AML-193 (cell line): ENCODE measurements around the gene STON2.

Source experiments
- DNase-seq, 2 experiments: peaks; one replicate each; lab custom pipeline; 2025; lab: John Stamatoyannopoulos, UW

The STON2 gene

DNA sequence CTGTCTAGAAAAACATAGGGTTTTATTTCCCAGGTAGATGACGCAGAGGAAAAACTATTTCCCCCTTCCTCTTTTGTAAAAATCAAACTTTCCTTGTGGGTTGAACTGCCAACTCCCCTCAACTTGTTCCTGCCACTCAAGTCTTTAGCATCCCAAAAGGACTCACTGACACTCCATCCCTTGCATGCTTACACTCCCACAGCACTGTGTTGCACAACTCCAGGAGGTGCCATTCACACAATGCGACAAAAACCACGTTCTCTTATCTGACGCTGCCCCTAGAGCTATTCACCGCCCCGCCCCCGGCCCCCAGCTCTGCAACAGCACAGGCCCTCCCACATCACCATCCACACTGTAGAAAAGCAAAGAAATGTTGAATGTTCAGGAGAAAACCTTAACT lies 16.9 kb upstream of the STON2 start:
- DNase-seq: no peak

DNA sequence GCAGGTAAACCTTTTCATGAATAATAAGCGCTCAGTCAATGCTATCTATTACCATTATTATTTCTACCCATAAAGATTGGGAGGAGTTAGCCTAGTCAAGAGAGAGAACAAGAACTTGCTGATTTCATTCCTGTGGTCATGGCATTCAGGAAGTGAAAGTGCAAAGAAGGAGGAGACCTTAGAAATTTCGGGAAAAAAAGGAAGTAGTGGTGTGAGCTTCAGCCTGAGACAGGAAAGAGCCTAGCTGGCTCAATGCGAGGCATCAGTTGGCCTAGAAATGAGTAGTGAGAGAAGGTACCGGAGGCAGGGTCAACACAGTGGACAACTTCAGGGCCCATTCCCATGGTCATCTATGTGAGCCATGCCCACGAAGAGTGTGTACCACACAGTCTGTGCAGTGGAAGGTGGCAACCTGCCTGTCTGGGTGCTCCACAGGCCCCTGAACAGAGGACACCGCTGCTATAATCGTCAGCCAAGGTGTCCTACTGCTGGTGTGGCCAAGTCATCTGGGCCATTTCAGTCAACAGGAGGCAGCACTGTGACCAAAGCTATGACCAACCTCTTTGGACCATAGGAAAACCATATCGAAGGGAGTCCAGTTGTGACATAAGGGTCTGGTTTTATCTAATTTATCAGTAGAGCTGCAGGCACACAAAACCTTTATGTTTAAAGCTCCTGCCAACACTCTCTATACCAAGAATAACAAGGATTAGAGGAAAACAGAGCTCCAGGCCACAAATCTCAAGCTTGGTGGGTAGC lies 16.2 kb upstream of the STON2 start:
- peak; percentile 81 to 88 for DNase-seq

DNA sequence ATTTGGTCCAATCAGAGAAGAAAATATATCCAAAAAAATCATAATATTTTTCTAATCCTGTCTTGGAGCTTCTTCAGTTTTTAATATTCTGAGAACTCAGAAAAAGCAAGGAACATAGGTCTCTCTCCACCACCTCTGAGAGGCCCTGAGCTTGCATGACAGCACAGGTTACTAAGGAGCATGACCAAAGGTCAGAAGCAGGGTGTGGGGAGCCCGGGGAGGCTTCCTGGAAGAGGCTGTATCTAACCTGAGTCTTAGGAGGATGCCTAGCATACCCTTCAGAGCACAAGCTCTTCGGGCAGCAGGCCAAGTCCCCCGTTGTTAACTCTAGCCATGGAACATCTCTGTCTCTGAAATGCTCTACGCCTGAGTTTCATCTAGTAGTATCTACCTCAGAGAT lies 15.7 kb upstream of the STON2 start:
- DNase-seq: no peak

DNA sequence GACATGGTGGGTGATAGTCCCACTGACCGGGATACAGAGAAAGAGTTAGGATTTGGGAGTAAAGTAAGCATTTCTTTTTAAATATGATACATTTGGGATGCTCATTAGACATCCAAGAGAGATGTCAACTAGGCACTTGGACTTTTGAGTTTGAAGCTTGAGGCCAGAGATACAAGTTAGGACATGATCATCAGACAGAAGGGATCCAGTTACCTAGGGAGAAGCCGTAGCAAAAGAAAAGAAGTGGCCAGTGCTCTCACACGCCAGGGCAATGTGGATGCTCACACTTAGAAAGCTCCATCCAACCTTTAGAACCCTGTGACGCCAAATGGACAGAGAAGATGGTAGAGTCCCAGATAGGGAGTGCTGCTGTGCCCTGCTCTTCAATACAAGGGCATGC lies 14.0 kb upstream of the STON2 start:
- no peak for DNase-seq

DNA sequence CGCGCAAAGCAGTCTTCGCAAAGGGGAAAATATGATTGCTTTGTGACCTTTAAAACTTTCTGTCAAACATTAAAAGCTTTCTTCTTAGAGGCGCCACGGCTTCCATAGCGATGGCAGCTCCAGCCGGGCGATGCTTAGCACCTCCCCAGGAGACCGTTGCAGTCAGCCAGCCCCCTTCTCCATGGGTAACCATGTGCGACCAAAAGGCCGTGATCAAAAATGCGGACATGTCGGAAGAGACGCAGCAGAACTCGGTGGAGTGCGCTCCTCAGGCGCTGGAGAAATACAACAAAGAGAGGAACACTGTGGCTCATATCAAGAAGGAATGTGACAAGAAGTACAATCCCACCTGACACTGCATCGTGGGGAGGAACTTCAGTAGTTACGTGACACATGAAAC lies 12.7 kb upstream of the STON2 start:
- no peak for DNase-seq

DNA sequence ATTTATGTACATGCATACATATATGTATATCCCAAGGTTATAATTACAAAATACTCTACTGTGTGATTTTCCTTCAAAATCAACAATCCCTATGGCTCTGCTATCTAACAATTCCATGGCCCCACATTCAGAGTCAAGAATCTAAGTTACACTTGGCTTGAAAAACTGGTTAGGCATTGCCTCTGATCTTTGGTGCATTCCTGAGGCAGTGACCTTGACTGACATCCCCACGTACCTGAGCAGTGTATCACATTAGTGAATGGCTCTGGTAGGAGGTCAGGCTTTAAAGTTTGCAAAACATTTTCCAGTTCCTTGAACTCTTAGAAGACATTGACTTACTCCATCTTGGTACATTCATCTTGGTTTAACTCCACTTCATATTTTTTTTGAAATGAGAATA lies 8.5 kb upstream of the STON2 start:
- DNase-seq: no peak

DNA sequence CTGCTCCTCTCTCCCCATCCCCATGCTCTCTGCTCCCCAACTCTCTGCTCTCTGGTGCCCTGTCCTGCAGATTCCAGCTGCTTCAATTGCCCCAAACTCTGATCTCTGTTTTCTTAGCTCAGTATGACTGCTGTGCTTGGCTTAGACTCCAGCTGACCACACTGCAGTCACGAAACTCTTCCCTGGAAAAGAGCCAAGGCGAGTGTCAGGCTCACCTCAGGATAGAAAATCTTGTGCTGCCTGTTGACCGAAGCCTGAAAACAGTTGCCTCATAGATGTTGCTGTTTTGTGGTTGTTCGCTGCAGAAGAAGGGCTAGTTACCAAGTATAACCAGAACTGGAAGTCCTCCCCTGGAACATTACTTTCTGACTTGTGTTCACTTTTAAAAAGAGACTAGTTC lies 6.7 kb upstream of the STON2 start:
- DNase-seq: peak; percentile 58 to 79

DNA sequence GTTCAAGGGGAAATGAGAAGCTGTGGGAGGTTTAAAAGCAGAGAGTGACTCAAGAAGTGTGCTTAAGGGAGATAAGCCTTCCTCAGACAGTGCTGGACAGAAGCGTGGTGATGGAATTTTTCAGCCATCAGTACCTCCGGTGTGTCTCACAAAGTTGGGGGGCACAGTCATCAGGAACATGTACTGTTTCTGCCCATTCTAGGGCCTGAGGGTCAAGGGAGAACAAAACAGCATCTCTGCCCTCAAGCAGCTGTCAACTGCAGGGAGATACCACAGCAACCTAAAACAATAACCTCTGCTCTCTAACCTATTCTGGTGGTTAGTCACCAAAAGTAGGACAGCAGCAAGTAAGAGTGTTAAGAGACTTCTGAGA lies 2.0 kb upstream of the STON2 start:
- no peak for DNase-seq

DNA sequence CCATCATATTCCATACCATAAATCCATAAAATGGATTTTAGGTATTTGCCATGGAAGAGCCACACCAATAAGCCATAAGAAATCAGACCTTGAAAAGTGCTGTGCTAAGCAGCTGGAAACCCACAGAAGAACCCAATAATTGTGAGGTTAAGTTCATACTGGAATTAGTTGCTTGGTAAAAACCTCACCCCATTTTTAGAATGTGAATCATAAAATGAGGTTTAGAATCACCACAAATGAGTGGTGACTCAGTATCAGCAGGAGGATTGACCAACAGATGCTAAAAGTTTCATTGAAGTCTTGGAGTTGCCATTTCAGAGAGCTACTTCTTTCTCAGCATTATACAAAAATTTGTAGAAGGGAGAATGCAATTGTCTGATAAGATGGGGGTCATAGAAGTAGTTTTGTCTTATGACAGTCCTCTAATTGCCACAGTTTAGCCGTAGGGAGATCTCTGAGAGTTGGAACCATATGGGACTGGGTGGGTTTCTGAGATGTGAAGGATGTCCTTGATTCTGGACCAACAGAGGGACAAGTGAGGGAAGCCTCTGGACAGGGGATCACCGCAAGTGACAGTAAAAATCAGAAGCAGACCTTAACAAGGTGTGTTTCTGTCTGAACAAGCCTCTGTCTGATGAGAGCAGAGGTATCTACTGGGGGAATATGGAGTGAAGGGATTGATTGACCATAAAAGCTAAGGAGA lies 1.4 kb upstream of the STON2 start:
- peak; percentile 62 to 63 for DNase-seq

DNA sequence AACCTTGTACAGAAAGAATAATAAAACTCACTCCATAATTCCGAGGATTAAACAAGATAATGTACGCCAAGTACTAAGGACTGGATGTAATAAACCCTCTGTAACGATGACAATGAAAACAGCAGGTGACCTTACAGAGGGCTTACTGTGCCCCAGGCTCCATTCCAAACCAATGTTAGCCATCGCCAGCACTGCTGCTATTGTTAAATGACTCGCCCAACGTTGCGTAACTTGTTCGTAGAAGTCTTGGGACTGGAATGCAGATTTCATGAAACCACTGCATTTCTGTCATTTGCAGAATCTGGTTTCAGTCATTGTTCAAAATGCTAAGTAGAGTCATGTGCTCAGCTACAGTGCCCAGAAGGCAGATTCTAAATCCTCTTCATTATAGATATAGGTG lies 728 bp upstream of the STON2 start:
- DNase-seq: peak; percentile 55 to 71

DNA sequence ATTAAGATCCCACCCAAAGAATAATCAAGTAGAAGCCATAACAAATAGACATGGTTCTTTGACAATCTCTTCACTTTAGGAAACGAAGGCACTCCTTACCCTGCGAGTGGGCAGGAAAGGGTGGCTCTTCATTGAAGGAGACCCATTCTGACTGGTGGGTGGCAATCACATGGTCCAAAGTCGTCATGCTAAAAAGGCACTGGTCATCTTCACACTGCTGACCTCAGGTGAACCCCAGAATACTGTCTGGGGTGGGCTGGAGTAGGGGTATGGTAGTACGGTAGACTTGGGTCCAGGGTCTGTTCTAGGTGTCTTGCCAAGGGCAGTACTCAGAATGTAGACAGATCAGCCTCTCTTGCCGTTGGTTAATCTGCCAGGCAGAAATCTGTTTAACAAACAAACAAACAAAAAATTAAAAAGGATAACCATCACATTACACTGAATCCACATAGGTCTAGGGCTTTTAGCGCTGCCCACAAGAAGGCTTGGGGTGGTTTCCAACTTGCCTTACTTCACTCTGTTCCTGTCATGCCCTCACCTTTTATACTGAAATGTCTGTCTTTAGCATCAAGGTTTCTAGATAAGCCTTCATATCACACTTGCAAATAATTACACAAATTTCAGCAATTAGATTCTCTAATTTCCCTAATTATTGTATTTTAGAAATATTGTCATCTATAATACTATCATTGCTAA lies 1.8 kb downstream of the STON2 start:
- DNase-seq: no peak

DNA sequence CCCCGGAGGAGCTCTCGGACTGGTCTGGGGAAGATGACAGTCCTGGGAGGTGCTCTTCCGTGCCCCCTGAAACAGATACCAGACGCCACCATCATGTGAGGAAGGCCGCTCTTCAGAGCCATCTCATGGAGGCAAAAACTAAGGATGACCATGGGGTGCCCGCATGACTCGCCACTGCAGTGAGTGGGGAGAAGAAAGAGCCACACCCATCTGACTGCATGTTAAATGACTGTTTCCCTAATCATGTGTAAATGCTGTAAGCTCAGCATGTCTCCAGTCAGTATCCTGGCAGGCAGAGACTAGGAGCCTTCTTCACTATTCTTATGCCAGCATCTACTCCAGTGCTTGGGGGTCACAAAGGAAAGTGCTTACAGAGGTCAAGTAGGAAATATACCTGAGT lies 4.0 kb downstream of the STON2 start:
- DNase-seq: no peak

DNA sequence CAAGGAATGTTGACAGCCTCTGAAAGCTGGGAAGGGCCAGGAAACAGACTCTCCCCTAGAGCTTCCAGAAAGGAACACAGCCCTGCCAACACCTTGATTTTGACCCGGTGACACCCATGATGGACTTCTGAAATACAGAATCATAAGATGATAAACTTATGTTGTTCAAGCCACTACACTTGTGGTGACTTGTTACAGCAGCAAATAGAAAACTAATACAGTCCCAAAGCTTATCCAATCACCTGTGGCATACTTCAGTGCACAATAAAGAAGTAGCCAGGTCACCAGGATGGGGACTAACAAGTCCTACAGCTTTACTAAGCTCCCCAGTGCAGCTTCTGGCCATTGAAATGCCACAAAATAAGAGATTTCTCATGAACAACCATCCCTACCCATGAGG lies 5.4 kb downstream of the STON2 start:
- DNase-seq: no peak

DNA sequence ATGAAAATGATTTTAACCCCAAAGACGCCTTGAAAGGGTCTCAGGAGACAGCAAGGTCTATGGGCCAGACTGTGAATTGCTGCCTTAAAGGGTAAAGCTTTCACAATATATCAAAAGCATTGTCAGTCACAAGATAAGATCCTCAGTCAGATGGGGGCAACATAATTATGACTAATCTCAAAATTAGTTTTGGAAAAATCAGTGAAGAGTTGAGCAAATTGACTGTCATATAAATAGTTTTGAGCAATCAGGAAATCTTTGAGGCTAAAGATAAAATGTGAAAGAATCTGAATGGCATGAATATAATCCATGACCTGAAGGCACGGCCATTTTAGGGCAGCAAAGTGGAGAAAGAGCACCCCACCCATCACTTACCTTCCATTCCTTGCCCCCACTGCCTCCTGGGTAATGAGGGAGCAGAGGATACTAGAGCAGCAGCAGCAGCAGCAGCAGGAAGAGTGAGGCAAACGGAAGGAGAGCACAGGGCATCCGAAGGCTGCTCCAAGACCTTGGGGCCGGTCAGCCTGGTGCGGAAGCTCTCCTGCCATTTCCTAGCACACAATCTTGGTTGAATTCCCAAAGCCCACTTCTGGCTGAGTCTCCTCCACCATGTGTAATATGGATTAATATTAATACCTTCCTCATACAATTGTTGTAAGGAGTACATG lies 7.0 kb downstream of the STON2 start:
- DNase-seq: no peak

DNA sequence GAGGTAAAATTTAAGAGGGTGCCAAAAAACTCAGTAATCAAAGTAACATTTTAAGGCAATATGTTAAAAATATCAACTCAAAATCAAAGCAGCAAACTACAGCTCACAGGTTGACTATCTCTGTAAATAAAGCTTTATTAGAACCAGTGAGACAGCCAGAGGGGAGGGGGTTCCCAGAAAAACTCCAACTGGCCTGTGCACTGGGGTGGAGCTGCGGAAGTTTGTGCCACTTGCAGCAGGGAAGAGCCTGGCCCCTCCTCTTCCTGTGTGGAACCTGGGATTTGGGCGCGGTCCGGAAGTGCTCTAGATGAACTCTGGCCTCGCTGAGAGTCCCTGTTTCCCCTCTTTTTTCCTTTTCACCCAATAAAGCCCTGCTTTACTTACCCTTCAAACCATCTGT lies 8.1 kb downstream of the STON2 start:
- no peak for DNase-seq

DNA sequence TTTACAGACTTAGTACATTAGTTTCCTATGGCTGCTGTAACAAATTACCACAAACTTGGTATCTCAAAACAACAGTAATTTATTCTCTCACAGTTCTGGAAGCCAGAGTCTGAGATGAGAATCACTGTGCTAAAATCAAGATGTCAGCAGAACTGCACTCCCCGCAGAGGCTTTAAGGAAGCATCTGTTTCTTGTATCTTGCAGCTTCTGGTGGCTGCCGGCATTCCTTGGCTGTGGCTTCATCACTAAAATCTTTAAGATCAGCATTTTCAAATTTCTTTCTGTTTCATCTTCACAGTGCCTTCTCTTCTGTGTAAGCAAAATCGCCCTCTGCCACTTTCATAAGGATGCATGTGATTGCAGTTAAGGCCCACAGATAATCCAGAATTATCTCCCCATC lies 9.4 kb downstream of the STON2 start:
- DNase-seq: no peak

DNA sequence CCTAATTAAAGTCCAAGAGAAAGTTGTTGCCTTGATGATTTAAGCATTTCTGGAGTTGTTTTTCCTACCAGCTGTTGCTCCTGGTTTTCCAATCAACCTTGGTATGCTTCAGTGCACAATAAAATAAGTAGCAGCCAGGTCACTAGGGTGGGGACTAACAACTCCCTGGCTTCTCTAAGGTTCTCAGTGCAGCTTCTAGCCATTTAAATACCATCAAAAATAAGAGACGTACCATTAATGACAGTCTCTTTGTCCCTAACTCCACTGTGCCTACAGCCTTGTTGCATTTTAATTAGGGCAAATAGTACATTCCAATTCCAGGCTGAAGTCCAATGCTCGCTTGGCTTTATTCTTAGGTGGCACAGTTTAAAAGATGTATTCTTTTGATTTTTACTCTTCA lies 11.8 kb downstream of the STON2 start:
- no peak for DNase-seq

DNA sequence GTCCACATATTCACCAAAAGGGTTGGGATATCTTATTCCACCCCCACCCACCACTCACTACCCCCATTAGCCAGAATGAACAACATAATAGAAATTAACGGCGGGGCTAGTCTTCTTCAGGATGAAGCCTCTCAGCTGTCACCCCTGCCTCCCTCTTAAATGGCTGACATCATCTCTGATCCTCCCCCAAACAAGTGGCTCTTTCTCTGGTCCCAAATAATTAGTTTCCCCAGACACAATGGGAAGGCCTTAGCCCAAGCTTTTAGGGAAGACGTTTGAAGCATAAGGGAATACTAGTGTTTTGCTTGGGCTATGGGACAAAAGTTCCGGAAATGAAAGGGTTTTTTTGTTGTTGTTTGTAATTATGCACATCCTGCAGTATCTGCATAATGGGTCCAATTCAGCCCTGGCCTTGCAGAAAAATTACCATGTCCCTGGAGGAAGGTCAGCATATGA lies 13.8 kb downstream of the STON2 start:
- DNase-seq: no peak

DNA sequence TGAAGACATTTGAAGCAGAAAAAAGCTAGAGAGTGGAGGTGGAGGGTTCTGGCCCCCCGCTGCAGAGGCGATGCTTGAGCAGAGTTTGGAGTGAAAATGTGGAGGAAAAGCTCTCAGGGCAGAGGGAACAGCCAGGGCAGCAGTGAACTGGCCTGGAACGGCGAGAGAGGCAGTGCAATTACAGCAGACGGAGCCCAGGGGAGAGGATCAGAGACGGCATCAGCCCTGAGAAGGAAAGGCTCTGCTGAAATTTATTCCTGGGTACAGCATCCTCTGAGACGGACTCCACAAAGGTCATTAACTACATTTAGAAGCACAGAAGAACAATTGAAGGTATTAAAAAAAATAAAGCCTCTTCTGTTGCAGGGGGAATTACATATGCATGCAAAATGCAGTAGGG lies 14.2 kb downstream of the STON2 start:
- DNase-seq: no peak

DNA sequence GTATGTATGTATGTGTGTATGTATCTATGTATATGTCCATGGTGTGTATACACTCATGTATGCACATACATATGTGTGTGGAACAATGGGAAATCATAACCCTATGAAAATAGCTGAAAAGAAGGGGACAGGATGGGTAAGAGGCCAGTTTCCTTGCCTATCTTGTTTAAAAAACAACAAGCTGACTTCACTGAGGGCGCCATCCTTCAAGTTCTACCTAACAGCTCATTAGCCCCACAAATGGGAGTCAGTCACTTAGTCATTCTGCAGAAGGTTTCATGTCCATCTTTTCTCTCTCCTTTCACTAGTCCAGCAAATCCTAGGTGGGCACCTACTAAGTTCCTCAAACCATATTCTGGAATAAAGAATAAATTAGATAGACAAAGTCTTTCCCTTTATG lies 14.7 kb downstream of the STON2 start:
- DNase-seq: no peak

DNA sequence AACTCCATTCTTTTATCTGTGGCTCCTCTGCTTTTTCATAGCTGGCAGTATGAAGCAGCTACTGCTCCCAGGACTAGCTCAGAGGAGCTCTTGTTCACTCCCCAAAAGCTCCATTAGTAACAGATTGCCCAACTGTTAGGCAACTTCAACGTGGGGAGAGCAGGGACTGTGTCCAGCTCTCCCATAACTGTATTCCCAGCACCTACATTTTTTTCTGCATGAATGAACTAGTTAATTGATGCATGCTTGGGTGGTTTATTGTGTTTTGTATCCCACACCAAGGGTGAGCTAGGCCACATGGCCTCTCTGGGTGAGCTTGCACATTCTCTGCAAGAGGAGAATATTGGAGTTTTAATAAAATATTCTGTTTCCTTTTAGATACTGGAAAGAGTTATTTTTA lies 15.2 kb downstream of the STON2 start:
- no peak for DNase-seq

DNA sequence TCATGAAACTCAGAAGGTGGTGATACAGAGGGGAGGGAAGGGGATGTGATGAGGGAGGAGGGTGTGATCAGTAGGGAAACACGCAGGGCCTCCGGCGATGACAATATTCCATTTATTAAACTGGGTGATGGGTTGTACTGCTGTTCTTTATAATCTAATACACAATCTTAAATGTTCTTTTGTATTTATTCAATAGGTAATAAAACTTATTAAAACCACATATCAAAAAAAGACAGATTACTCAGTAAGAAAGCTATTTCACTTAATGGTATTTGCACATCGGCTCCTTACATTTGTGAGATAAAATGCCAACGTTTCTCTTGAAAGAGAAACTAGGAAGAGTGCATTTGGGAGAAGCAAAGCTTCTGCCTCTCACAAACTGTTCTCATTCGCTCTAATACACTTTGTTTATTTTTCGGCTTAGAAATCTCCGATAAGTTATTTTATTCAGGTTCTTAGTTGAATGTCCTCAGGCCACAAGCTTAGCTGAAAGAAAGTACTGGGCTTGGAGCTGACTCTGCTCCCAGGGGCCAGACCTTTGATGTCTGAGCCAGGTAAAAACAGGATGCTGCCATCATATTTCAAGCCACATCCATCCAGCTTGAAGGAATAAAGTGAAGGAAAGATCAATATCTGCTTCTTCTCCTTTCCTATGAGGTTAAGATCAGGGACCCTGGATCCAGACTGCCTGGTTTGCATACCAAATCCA lies 17.5 kb downstream of the STON2 start:
- no peak for DNase-seq
